ENCODE results near the gene SCLY.

GRCh38 chr2:238060096-238060541 lies 682 bp upstream of the SCLY start:
- TF ChIP-seq GATA2 (IDR thresholded peaks at IDR 0.05; ENCODE audit: low read depth, low read length) (no peak), GATA3 (IDR thresholded peaks at IDR 0.05; ENCODE audit: low read depth, low read length) (no peak)

All from SH-SY5Y (cell line).